PC-3 (cell line): ENCODE measurements around the gene POLR1C. TPM values are rescaled to one million over a fixed set of nuclear protein-coding genes. Genes with fewer than 3 reads are reported as not detected.

Experiments used
- ATAC-seq: fragments of 200-7000 bp; cut with Tn5 transposase; 2 replicates; pipeline ENCODE4 v1.9.1; 2020; ENCODE audit warnings: mild to moderate bottlenecking, moderate library complexity
- BruUV-seq: library from RNA; stranded (reverse); fragments of 400-500 nt; replicated peaks from 2 replicates; lab custom pipeline; 2021; lab: Mats Ljungman, UMichigan
- CTCF ChIA-PET: fragments of 300-600 bp; sonication (Branson Sonifier 250); formaldehyde crosslinking; loops from one replicate; lab custom pipeline; 2022; ENCODE audit warnings: antibody characterized with exemption; lab: Charles Lee
- POLR2A ChIA-PET: fragments of 300-600 bp; sonication (Branson Sonifier 250); formaldehyde crosslinking; loops from one replicate; lab custom pipeline; 2022; ENCODE audit warnings: antibody characterized with exemption; ENCODE audit not compliant: unreplicated experiment; lab: Charles Lee
- DNase-seq: peaks from one replicate; pipeline ENCODE4 v3.0.0-alpha.2; 2015
- H2AFZ ChIP-seq: fragments of 300-600 bp; sonication (generic); 2 replicates; pipeline ENCODE4 v1.6.0; 2016; ENCODE audit warnings: antibody characterized with exemption, low read length
- H3F3A ChIP-seq: fragments of 300-600 bp; sonication (generic); one replicate; pipeline ENCODE4 v1.6.0; 2017; ENCODE audit warnings: antibody characterized with exemption, low read length, control low read depth, mild to moderate bottlenecking; ENCODE audit not compliant: unreplicated experiment
- H3K27ac ChIP-seq: fragments of 300-600 bp; sonication (generic); 2 replicates; pipeline ENCODE4 v1.5.1; 2016; ENCODE audit warnings: mild to moderate bottlenecking, low read length
- H3K27me3 ChIP-seq: fragments of 300-600 bp; sonication (generic); 2 replicates; pipeline ENCODE4 v1.6.1; 2016; ENCODE audit warnings: low read length, mixed read lengths
- H3K36me3 ChIP-seq: fragments of 300-600 bp; sonication (generic); 2 replicates; pipeline ENCODE4 v1.6.1; 2016; ENCODE audit warnings: low read depth, mixed run types, low read length, mixed read lengths
- H3K4me1 ChIP-seq: fragments of 300-600 bp; sonication (generic); 2 replicates; pipeline ENCODE4 v1.5.1; 2016; ENCODE audit warnings: low read length; ENCODE audit not compliant: insufficient read depth
- H3K4me2 ChIP-seq: fragments of 300-600 bp; sonication (generic); 2 replicates; pipeline ENCODE4 v1.6.0; 2016; ENCODE audit warnings: low read length
- H3K4me3 ChIP-seq: fragments of 300-600 bp; sonication (generic); 2 replicates; pipeline ENCODE4 v1.5.1; 2016; ENCODE audit warnings: mild to moderate bottlenecking, low read length, mixed read lengths
- H3K79me2 ChIP-seq: fragments of 300-600 bp; sonication (generic); 2 replicates; pipeline ENCODE4 v1.6.1; 2017; ENCODE audit warnings: low read length, mixed read lengths
- H3K9ac ChIP-seq: fragments of 300-600 bp; sonication (generic); 2 replicates; pipeline ENCODE4 v1.6.0; 2016; ENCODE audit warnings: mild to moderate bottlenecking, low read length
- H3K9me2 ChIP-seq: fragments of 300-600 bp; sonication (generic); replicated peaks from 2 replicates; pipeline ENCODE4 v1.6.1; 2016; ENCODE audit warnings: mixed run types, low read length, mixed read lengths
- H3K9me3 ChIP-seq: fragments of 300-600 bp; sonication (generic); 2 replicates; pipeline ENCODE4 v1.6.1; 2016; ENCODE audit warnings: low read length, mixed read lengths
- H4K20me1 ChIP-seq: fragments of 300-600 bp; sonication (generic); 2 replicates; pipeline ENCODE4 v1.6.1; 2016; ENCODE audit warnings: low read length, mixed read lengths
- EZH2 ChIP-seq: fragments of 300-600 bp; sonication (generic); IDR thresholded peaks from one replicate; pipeline ENCODE4 v1.6.1; 2017; ENCODE audit warnings: antibody characterized with exemption, mild to moderate bottlenecking, low read length; ENCODE audit not compliant: unreplicated experiment
- EZH2phosphoT487 ChIP-seq: fragments of 300-600 bp; sonication (generic); IDR thresholded peaks from 2 replicates; pipeline ENCODE4 v1.6.1; 2018; ENCODE audit warnings: mild to moderate bottlenecking, antibody characterized with exemption, low read length, borderline replicate concordance
- intact Hi-C: fragments of 100-400 bp; cut with micrococcal nuclease; formaldehyde crosslinking; loops from 2 replicates; pipeline ENCODE4 v1.9.0; 2023
- total RNA-seq: library from RNA; depleted of rRNA; stranded (reverse); fragments of >200 nt; gene quantifications from 2 replicates; pipeline ENCODE4 v1.2.3, GENCODE V29; 2014
- TF ChIP-seq, protein P1 (sequence below): fragments of 300-600 bp; sonication (generic); conservative IDR thresholded peaks from 2 replicates; pipeline ENCODE4 v1.5.1; 2017; ENCODE audit warnings: antibody characterized with exemption, low read depth, mild to moderate bottlenecking, low read length

Gene POLR1C
- total RNA-seq, 1 experiment from 2014 or later, result 61.4 TPM

DNA sequence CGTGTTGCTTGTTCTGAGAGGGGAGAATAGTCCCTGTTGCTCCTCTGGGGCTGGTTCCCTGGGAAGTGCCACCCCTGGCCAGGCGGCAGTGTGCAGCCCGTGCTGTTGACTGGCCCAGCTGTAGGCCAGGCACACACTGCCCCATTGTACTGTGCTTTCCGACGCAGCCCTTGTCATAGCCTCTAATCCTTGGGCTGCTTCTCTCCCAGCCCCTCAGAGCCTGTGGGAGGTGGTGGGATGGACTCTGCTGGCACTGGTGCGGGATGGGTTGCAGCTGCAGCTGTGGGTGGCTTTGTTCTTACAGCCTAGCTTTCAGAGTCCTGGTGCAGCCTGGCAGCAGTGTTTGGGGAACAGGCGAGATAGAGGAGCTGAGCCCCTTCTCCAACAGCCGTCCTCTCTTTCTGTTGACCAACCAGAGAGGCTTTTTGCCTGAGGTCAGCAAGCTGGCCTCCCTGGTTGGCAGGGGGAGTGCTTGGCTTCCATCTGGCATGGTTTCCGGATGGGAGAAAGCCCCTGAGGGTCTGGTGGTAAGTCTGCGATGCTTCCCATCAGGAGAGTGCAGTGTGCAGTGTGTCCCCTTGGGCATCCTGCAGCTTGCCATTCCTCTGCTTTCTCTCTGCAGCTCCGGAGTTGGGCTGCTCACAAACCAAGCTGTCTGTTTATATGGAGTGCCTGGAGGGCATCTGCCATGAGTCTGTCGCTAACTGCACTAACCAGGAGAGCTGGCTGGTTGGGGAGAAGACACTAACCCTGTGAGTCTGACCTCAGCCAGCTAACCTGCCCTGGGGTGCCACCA lies 27.4 kb upstream of the POLR1C start:
- Histone ChIP-seq H4K20me1 (peaks cover 6% of the 10 kb centered on the region; the same call in 1 of the 2 replicates), H3K4me1 (no peaks in the 10 kb centered on the region), H3K9me3 (no peaks in the 10 kb centered on the region), H3F3A (no peaks in the 10 kb centered on the region), H3K4me2 (no peak overlapping the region), H3K36me3 (no peaks in the 10 kb centered on the region), H3K27me3 (no peaks in the 10 kb centered on the region), H2AFZ (no peak overlapping the region), H3K27ac (no peak overlapping the region), H3K9me2 (no peaks in the 10 kb centered on the region), H3K79me2 (peaks cover 61% of the 10 kb centered on the region), H3K4me3 (no peak overlapping the region), H3K9ac (no peak overlapping the region)
- no TSS peak for BruUV-seq
- intact Hi-C loops, result no loop called here
- no peak for DNase-seq
- TF ChIP-seq, protein P1, sequence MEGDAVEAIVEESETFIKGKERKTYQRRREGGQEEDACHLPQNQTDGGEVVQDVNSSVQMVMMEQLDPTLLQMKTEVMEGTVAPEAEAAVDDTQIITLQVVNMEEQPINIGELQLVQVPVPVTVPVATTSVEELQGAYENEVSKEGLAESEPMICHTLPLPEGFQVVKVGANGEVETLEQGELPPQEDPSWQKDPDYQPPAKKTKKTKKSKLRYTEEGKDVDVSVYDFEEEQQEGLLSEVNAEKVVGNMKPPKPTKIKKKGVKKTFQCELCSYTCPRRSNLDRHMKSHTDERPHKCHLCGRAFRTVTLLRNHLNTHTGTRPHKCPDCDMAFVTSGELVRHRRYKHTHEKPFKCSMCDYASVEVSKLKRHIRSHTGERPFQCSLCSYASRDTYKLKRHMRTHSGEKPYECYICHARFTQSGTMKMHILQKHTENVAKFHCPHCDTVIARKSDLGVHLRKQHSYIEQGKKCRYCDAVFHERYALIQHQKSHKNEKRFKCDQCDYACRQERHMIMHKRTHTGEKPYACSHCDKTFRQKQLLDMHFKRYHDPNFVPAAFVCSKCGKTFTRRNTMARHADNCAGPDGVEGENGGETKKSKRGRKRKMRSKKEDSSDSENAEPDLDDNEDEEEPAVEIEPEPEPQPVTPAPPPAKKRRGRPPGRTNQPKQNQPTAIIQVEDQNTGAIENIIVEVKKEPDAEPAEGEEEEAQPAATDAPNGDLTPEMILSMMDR, result no peak
- TF ChIP-seq EZH2phosphoT487 (no peak), EZH2 (no peak)
- ChIA-PET CTCF (no interaction called here), POLR2A (no interaction called here)
- ATAC-seq, result no peak

DNA sequence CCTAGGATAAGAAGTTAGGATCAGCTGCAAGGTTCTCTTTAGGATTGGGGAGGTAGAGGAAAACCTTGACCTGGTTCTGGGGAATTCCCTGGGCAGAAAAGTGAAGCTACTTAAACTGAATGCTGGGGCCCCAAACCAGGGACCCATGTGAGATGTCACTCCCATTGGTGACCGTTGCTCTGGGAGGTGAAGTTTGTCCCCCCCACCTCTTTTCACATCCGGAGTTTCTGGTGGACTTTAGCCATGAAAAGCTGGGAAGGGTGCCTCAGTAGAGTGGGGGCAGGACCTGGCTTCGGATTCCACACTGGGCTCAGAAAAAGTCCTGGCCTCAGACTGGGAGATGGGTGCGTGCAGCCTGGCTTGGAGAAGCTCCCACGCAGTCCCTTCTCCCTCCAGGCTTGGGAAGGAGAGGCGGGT lies 26.4 kb upstream of the POLR1C start:
- Histone ChIP-seq H3K9me2 (no peaks in the 10 kb centered on the region), H4K20me1 (peaks cover 10% of the 10 kb centered on the region; the same call in 1 of the 2 replicates), H2AFZ (no peak overlapping the region), H3K4me2 (no peak overlapping the region), H3K9ac (no peak overlapping the region), H3K36me3 (no peaks in the 10 kb centered on the region), H3K4me1 (peaks cover 4% of the 10 kb centered on the region; the same call in 1 of the 2 replicates), H3F3A (no peaks in the 10 kb centered on the region), H3K27me3 (no peaks in the 10 kb centered on the region), H3K9me3 (no peaks in the 10 kb centered on the region), H3K79me2 (peaks cover 58% of the 10 kb centered on the region), H3K4me3 (no peak overlapping the region), H3K27ac (no peak overlapping the region)
- ATAC-seq, result no peak
- no peak for DNase-seq
- CTCF ChIA-PET, result no interaction called here
- BruUV-seq, result no TSS peak
- TF ChIP-seq EZH2phosphoT487 (no peak), EZH2 (no peak)
- TF ChIP-seq, protein P1, result no peak
- intact Hi-C loops, result no loop called here
- POLR2A ChIA-PET, result no interaction called here
